GM12878 (cell line): ENCODE results near the gene GLG1. TPM values are rescaled to one million over a fixed set of nuclear protein-coding genes. Genes with fewer than 3 reads are reported as not detected.
A peak's percentile ranks its signal among the peaks of the same experiment; 100 is the strongest.

ENCODE experiments used
- ATAC-seq: fragments of 200-7000 bp; cut with Tn5 transposase; 3 replicates; pipeline ENCODE4 v1.9.1; 2020; ENCODE audit warnings: mild to moderate bottlenecking, moderate library complexity
- BruUV-seq: library from RNA; stranded (reverse); fragments of 400-500 nt; replicated peaks from 2 replicates; lab custom pipeline; 2021; lab: Mats Ljungman, UMichigan
- CTCF ChIA-PET: fragments of 300-600 bp; sonication (Branson Sonifier 250); formaldehyde crosslinking; extraction: SDS; loops from one replicate; lab custom pipeline; 2021; ENCODE audit warnings: inconsistent platforms; lab: Yijun Ruan, JAX
- POLR2A ChIA-PET: fragments of 350-600 bp; formaldehyde crosslinking; extraction: SDS; loops from one replicate; lab custom pipeline; 2021; ENCODE audit warnings: inconsistent platforms; lab: Charles Lee
- RAD21 ChIA-PET: fragments of 300-600 bp; sonication (Branson Sonifier 250); formaldehyde crosslinking; loops from one replicate; lab custom pipeline; 2023; ENCODE audit warnings: antibody characterized with exemption; ENCODE audit not compliant: unreplicated experiment; lab: Charles Lee
- SMC1A ChIA-PET: fragments of 300-600 bp; sonication (Branson Sonifier 250); formaldehyde crosslinking; loops from one replicate; lab custom pipeline; 2023; ENCODE audit not compliant: unreplicated experiment, uncharacterized antibody; lab: Charles Lee
- DNase-seq: peaks from one replicate; pipeline ENCODE4 v3.0.0-alpha.2; 2011; ENCODE audit warnings: low read depth, low spot score
- FAIRE-seq: peaks from 3 replicates; lab custom pipeline; 2011; peaks lifted over from hg19 to GRCh38; lab: Jason Lieb, UNC
- H2AFZ ChIP-seq: 2 replicates; pipeline ENCODE4 v1.6.0; 2011; ENCODE audit warnings: low read depth, low read length, control low read depth; ENCODE audit not compliant: control insufficient read depth
- H3K27ac ChIP-seq: 2 replicates; pipeline ENCODE4 v1.5.1; 2011; ENCODE audit warnings: control low read depth; ENCODE audit not compliant: control insufficient read depth, insufficient read depth
- H3K27me3 ChIP-seq, 2 experiments: replicated peaks in 1 of 2; 2 replicates each; pipeline versions ENCODE4 v1.6.0 to v1.6.1; 2011; ENCODE audit warnings: low read length in 1 of 2; ENCODE audit not compliant: control insufficient read depth in 2 of 2, insufficient read depth in 2 of 2
- H3K36me3 ChIP-seq, 2 experiments: 2 replicates each; pipeline ENCODE4 v1.5.1; 2011; ENCODE audit warnings: low read length in 1 of 2; ENCODE audit not compliant: control insufficient read depth in 2 of 2, insufficient read depth in 2 of 2
- H3K4me1 ChIP-seq: 2 replicates; pipeline ENCODE4 v1.6.1; 2011; ENCODE audit warnings: mild to moderate bottlenecking, low read length, moderate library complexity, mixed read lengths; ENCODE audit not compliant: control insufficient read depth, insufficient read depth
- H3K4me2 ChIP-seq: 2 replicates; pipeline ENCODE4 v1.6.0; 2011; ENCODE audit warnings: control low read depth; ENCODE audit not compliant: control insufficient read depth, insufficient read depth
- H3K4me3 ChIP-seq: fragments of 200-600 bp; sonication (generic); 2 replicates; pipeline ENCODE4 v1.5.1; 2016
- H3K79me2 ChIP-seq: 2 replicates; pipeline ENCODE4 v1.6.0; 2011; ENCODE audit warnings: low read length; ENCODE audit not compliant: control insufficient read depth, insufficient read depth
- H3K9ac ChIP-seq: 2 replicates; pipeline ENCODE4 v1.8.0; 2011; ENCODE audit warnings: low read length, control low read depth, mixed read lengths; ENCODE audit not compliant: control insufficient read depth, insufficient read depth
- H3K9me3 ChIP-seq: replicated peaks from 3 replicates; pipeline ENCODE4 v1.5.1; 2011; ENCODE audit warnings: mild to moderate bottlenecking, low read length; ENCODE audit not compliant: control insufficient read depth, insufficient read depth
- H4K20me1 ChIP-seq: 2 replicates; pipeline ENCODE4 v1.6.0; 2011; ENCODE audit not compliant: control insufficient read depth, insufficient read depth
- BHLHE40 ChIP-seq, 2 experiments: fragments of 450-650 bp in 1 of 2; IDR thresholded peaks; 2 replicates each; pipeline ENCODE4 v1.6.1; 2011 to 2017; ENCODE audit warnings: low read depth in 2 of 2, borderline replicate concordance in 1 of 2, improper control_type of control experiment in 1 of 2, low read length in 1 of 2, mild to moderate bottlenecking in 1 of 2
- CBFB ChIP-seq: IDR thresholded peaks from 2 replicates; pipeline ENCODE4 v1.6.1; 2016; ENCODE audit warnings: antibody characterized with exemption, low read depth
- CREM ChIP-seq: IDR thresholded peaks from 2 replicates; pipeline ENCODE4 v1.6.1; 2014; ENCODE audit warnings: antibody characterized with exemption, low read depth
- DPF2 ChIP-seq: fragments of 450-650 bp; IDR thresholded peaks from 2 replicates; pipeline ENCODE4 v1.6.1; 2017; ENCODE audit warnings: mild to moderate bottlenecking
- EP300 ChIP-seq, 2 experiments: fragments of 150-350 bp in 1 of 2; IDR thresholded peaks; 2 replicates each; pipeline ENCODE4 v1.6.1; 2011 to 2012; ENCODE audit warnings: low read depth in 2 of 2, low read length in 2 of 2, borderline replicate concordance in 1 of 2, improper control_type of control experiment in 1 of 2, inconsistent platforms in 1 of 2; ENCODE audit not compliant: control insufficient read depth in 1 of 2
- MTA2 ChIP-seq: fragments of 450-650 bp; IDR thresholded peaks from 2 replicates; pipeline ENCODE4 v1.6.1; 2016; ENCODE audit warnings: low read depth, mild to moderate bottlenecking, moderate library complexity
- NBN ChIP-seq: fragments of 450-650 bp; IDR thresholded peaks from 2 replicates; pipeline ENCODE4 v1.6.1; 2016
- POLR2AphosphoS5 ChIP-seq: IDR thresholded peaks from 2 replicates; pipeline ENCODE4 v1.6.1; 2011; ENCODE audit warnings: mild to moderate bottlenecking, low read length, inconsistent platforms
- SMAD1 ChIP-seq: fragments of 450-650 bp; IDR thresholded peaks from 2 replicates; pipeline ENCODE4 v1.6.1; 2018; ENCODE audit warnings: mild to moderate bottlenecking, low read depth; ENCODE audit not compliant: partially characterized antibody
- ZNF592 ChIP-seq: fragments of 450-650 bp; IDR thresholded peaks from 2 replicates; pipeline ENCODE4 v1.6.1; 2017; ENCODE audit warnings: mild to moderate bottlenecking, moderate library complexity
- WGBS: methylation state at CpG from one replicate; pipeline ENCODE4 v1.1.6; 2016; ENCODE audit warnings: low lambda C conversion rate; ENCODE audit not compliant: insufficient replicate concordance, insufficient coverage; ENCODE audit errors: missing lambda C conversion rate; 5-methylcytosine and 5-hydroxymethylcytosine counted together
- in situ Hi-C: fragments of 300-500 bp; cut with MboI; formaldehyde crosslinking; loops from 9 replicates; pipeline ENCODE4 v1.14.3; 2018; ENCODE audit warnings: mixed read lengths
- intact Hi-C: fragments of 100-400 bp; cut with micrococcal nuclease; formaldehyde crosslinking; loops from one replicate; pipeline ENCODE4 v1.14.2; 2022; ENCODE audit not compliant: unreplicated experiment
- polyA plus RNA-seq, 11 experiments: library from polyadenylated mRNA; depleted of rRNA in 4 of 11; unstranded in 6 of 11; stranded (reverse) in 5 of 11; fragments of >200 nt; fragmentation: Nextera tagmentation in 4 of 11; fragmentation: Illumina TruSeq in 1 of 11; extraction: Ambion mirVana in 4 of 11; extraction: Trizol in 1 of 11; gene quantifications; 1 replicate in 1 of 11; 2 replicates in 10 of 11; pipeline versions ENCODE4 v1.2.1 to v1.2.3, GENCODE V29; 2011 to 2016; ENCODE audit warnings: inconsistent platforms in 2 of 11, missing spikeins in 2 of 11, low read depth in 1 of 11
- total RNA-seq, 4 experiments: library from RNA; depleted of rRNA in 3 of 4; stranded (reverse); fragments of >200 nt in 3 of 4; fragmentation: Illumina TruSeq in 1 of 4; extraction: Trizol in 1 of 4; gene quantifications; 2 replicates each; pipeline versions ENCODE4 v1.2.1 to v1.2.3, GENCODE V29; 2013 to 2021
- TF ChIP-seq, protein P1 (sequence below): fragments of 450-650 bp; IDR thresholded peaks from 2 replicates; pipeline ENCODE4 v1.6.1; 2017; ENCODE audit warnings: low read depth, mild to moderate bottlenecking, moderate library complexity
- TF ChIP-seq, protein P2 (sequence below): IDR thresholded peaks from 2 replicates; pipeline ENCODE4 v1.6.1; 2012; ENCODE audit warnings: improper control_type of control experiment, low read depth, low read length; ENCODE audit not compliant: insufficient replicate concordance

The GLG1 gene
- total and polyA plus RNA-seq, 10 of the 15 experiments (the other 5 are each of a cell fraction or from before 2014, with no cell fraction given), result 7.6 to 49.4 (median 28.2) TPM

DNA sequence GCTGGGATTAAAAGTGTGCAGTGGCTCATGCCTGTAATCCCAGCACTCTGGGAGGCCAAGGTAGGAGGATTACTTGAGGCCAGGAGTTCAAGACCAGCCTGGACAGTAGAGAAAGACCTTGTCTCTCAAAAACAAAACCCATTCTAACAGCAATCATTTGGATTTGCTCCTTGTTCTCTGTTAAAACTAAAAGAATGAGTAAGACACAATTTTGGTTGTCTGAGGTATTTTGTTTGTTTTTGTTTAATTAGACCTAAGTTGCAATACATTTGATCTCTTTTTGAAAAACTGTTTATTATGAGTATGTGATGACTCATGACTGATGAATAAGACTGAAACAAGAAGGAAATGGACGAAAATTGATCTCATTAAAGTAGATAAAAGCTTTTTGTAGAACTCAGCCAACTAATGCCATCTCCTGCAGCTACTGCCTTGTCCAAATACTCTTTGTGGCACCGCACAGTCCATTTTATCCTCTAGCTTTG lies 29.0 kb downstream of the GLG1 start:
- Histone ChIP-seq H3K27me3 (no peaks in the 10 kb centered on the region), H3K4me3 (no peak overlapping the region; the same call in 1 of the 2 replicates), H3K9ac (no peak overlapping the region), H2AFZ (no peak overlapping the region), H3K4me2 (peak overlapping the region; percentile 35), H3K27ac (peak overlapping the region; percentile 43; the same call in 1 of the 2 replicates), H4K20me1 (no peaks in the 10 kb centered on the region), H3K36me3 (peaks cover 0 to 3% of the 10 kb centered on the region in 2 experiments; a peak in 1 of 4 replicates), H3K79me2 (peaks cover 65% of the 10 kb centered on the region), H3K4me1 (peaks cover 24% of the 10 kb centered on the region), H3K9me3 (no peaks in the 10 kb centered on the region)
- ATAC-seq (peak; percentile 76), FAIRE-seq (no peak), DNase-seq (peak; percentile 57)
- intact Hi-C loops (no loop called here), in situ Hi-C loops (no loop called here)
- BruUV-seq, result no TSS peak
- 0% methylated on average over 2 of the region's 2 CpGs for WGBS
- ChIA-PET RAD21 (interaction anchor here (0.9 to 1.7 kb wide), 2 partner anchors 10 to 15 kb away, joined by 4 read pairs; no protein-coding TSS in a partner anchor), CTCF (interaction anchor here (1.3 to 1.6 kb wide), 4 partner anchors 8 to 285 kb away, joined by 4 to 6 read pairs (median 5); no protein-coding TSS in a partner anchor), POLR2A (interaction anchor here (0.6 to 2.0 kb wide), 9 partner anchors 10 to 29 kb away, joined by 3 to 14 read pairs (median 4); partner anchors contain the start of gene GLG1), SMC1A (interaction anchor here (0.8 to 3.9 kb wide), 7 partner anchors 9 to 83 kb away, joined by 4 to 21 read pairs (median 5); partner anchors contain the start of gene GLG1)
- TF ChIP-seq, protein P1, sequence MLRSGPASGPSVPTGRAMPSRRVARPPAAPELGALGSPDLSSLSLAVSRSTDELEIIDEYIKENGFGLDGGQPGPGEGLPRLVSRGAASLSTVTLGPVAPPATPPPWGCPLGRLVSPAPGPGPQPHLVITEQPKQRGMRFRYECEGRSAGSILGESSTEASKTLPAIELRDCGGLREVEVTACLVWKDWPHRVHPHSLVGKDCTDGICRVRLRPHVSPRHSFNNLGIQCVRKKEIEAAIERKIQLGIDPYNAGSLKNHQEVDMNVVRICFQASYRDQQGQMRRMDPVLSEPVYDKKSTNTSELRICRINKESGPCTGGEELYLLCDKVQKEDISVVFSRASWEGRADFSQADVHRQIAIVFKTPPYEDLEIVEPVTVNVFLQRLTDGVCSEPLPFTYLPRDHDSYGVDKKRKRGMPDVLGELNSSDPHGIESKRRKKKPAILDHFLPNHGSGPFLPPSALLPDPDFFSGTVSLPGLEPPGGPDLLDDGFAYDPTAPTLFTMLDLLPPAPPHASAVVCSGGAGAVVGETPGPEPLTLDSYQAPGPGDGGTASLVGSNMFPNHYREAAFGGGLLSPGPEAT, result no peak
- no peak for TF ChIP-seq BHLHE40 (IDR thresholded peaks at IDR 0.05; ENCODE audit: borderline replicate concordance in 1 of 2, low read depth in 2 of 2, low read length in 1 of 2)
- TF ChIP-seq DPF2, result peak; percentile 61; the same call in 1 of the 2 replicates
- no peak for TF ChIP-seq ZNF592
- 0 out of 2 replicates have a peak, but pooled peaks have one; percentile 41 for TF ChIP-seq NBN
- TF ChIP-seq CREM, result 0 out of 2 replicates have a peak, but pooled peaks have one; percentile 19
- TF ChIP-seq SMAD1, result no peak
- peak; percentile 89 for TF ChIP-seq MTA2
- TF ChIP-seq POLR2AphosphoS5, result no peak
- peak in 1 of 2 experiments; percentile 20; a peak in 1 of 4 replicates for TF ChIP-seq EP300 (IDR thresholded peaks at IDR 0.05; ENCODE audit: borderline replicate concordance in 1 of 2, control insufficient read depth in 1 of 2, low read depth in 2 of 2, low read length in 2 of 2)
- TF ChIP-seq CBFB, result no peak
- TF ChIP-seq, protein P2, sequence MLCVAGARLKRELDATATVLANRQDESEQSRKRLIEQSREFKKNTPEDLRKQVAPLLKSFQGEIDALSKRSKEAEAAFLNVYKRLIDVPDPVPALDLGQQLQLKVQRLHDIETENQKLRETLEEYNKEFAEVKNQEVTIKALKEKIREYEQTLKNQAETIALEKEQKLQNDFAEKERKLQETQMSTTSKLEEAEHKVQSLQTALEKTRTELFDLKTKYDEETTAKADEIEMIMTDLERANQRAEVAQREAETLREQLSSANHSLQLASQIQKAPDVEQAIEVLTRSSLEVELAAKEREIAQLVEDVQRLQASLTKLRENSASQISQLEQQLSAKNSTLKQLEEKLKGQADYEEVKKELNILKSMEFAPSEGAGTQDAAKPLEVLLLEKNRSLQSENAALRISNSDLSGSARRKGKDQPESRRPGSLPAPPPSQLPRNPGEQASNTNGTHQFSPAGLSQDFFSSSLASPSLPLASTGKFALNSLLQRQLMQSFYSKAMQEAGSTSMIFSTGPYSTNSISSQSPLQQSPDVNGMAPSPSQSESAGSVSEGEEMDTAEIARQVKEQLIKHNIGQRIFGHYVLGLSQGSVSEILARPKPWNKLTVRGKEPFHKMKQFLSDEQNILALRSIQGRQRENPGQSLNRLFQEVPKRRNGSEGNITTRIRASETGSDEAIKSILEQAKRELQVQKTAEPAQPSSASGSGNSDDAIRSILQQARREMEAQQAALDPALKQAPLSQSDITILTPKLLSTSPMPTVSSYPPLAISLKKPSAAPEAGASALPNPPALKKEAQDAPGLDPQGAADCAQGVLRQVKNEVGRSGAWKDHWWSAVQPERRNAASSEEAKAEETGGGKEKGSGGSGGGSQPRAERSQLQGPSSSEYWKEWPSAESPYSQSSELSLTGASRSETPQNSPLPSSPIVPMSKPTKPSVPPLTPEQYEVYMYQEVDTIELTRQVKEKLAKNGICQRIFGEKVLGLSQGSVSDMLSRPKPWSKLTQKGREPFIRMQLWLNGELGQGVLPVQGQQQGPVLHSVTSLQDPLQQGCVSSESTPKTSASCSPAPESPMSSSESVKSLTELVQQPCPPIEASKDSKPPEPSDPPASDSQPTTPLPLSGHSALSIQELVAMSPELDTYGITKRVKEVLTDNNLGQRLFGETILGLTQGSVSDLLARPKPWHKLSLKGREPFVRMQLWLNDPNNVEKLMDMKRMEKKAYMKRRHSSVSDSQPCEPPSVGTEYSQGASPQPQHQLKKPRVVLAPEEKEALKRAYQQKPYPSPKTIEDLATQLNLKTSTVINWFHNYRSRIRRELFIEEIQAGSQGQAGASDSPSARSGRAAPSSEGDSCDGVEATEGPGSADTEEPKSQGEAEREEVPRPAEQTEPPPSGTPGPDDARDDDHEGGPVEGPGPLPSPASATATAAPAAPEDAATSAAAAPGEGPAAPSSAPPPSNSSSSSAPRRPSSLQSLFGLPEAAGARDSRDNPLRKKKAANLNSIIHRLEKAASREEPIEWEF, result no peak
